MCF 10A (cell line): ENCODE data around the gene FADS3. TPM values are rescaled to one million over a fixed set of nuclear protein-coding genes. Genes with fewer than 3 reads are reported as not detected.

Experiments
- Bru-seq: library from RNA; stranded (reverse); fragments of 400-500 nt; gene quantifications from one replicate; lab custom pipeline; 2021; lab: Mats Ljungman, UMichigan
- BruChase-seq, 2 experiments: library from RNA; stranded (reverse); fragments of 400-500 nt; gene quantifications; one replicate each; lab custom pipeline; 2021; lab: Mats Ljungman, UMichigan
- BruUV-seq: library from RNA; stranded (reverse); fragments of 400-500 nt; replicated peaks from 2 replicates; lab custom pipeline; 2021; lab: Mats Ljungman, UMichigan
- CTCF ChIA-PET: fragments of 300-600 bp; sonication (Branson Sonifier 250); formaldehyde crosslinking; extraction: SDS; loops from one replicate; lab custom pipeline; 2021; ENCODE audit warnings: antibody characterized with exemption, inconsistent platforms; lab: Yijun Ruan, JAX
- POLR2A ChIA-PET: fragments of 300-600, 350-650 bp; sonication (Branson Sonifier 250); formaldehyde crosslinking; extraction: SDS; loops from one replicate; lab custom pipeline; 2020; ENCODE audit warnings: antibody characterized with exemption, inconsistent platforms; lab: Yijun Ruan, JAX
- DNase-seq: peaks from one replicate; pipeline ENCODE4 v3.0.0-alpha.2; 2018; ENCODE audit not compliant: unreplicated experiment
- H3K27ac Mint-ChIP-seq: one replicate; pipeline ENCODE4 v1.8.0; 2022; ENCODE audit warnings: mild to moderate bottlenecking, low read depth, mixed read lengths; ENCODE audit not compliant: unreplicated experiment
- H3K27me3 Mint-ChIP-seq: one replicate; pipeline ENCODE4 v1.8.0; 2022; ENCODE audit warnings: mixed read lengths; ENCODE audit not compliant: insufficient read depth, unreplicated experiment
- H3K36me3 Mint-ChIP-seq: one replicate; pipeline ENCODE4 v1.8.0; 2022; ENCODE audit warnings: mild to moderate bottlenecking, moderate library complexity, mixed read lengths; ENCODE audit not compliant: insufficient read depth, unreplicated experiment
- H3K4me1 Mint-ChIP-seq: one replicate; pipeline ENCODE4 v1.8.0; 2022; ENCODE audit warnings: mixed read lengths; ENCODE audit not compliant: insufficient read depth, unreplicated experiment
- H3K4me3 Mint-ChIP-seq: one replicate; pipeline ENCODE4 v1.8.0; 2022; ENCODE audit warnings: mild to moderate bottlenecking, moderate library complexity, mixed read lengths; ENCODE audit not compliant: unreplicated experiment
- H3K9me3 Mint-ChIP-seq: one replicate; pipeline ENCODE4 v1.8.0; 2022; ENCODE audit warnings: mixed read lengths; ENCODE audit not compliant: unreplicated experiment
- CTCF ChIP-seq: fragments of 200-600 bp; IDR thresholded peaks from one replicate; pipeline ENCODE4 v1.8.0; 2022; ENCODE audit warnings: antibody characterized with exemption, mild to moderate bottlenecking; ENCODE audit not compliant: unreplicated experiment
- intact Hi-C: fragments of 100-400 bp; cut with micrococcal nuclease; formaldehyde crosslinking; loops from 2 replicates; pipeline ENCODE4 v1.14.1; 2022
- long read RNA-seq: library from polyadenylated mRNA; stranded (forward); transcript quantifications from one replicate; pipeline ENCODE4 v2.0.0, GENCODE V29; 2022
- total RNA-seq: library from RNA; stranded (reverse); gene quantifications from 2 replicates; pipeline ENCODE4 v1.2.3, GENCODE V29; 2022

Gene FADS3, protein sequence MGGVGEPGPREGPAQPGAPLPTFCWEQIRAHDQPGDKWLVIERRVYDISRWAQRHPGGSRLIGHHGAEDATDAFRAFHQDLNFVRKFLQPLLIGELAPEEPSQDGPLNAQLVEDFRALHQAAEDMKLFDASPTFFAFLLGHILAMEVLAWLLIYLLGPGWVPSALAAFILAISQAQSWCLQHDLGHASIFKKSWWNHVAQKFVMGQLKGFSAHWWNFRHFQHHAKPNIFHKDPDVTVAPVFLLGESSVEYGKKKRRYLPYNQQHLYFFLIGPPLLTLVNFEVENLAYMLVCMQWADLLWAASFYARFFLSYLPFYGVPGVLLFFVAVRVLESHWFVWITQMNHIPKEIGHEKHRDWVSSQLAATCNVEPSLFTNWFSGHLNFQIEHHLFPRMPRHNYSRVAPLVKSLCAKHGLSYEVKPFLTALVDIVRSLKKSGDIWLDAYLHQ
- total RNA-seq (145 and 184 TPM in 2 replicates), Bru-seq, nascent RNA (percentile 65 among the genes with signal in this experiment), BruChase-seq, experiment 1, labeled RNA remaining after a 6-hour chase (percentile 80 among the genes with signal in this experiment), BruChase-seq, experiment 2, labeled RNA remaining after a 2-hour chase (percentile 70 among the genes with signal in this experiment)
- long read RNA-seq, transcript FADS3-201 (12 exons, 1,779 nt) = major isoform, 401 of 793 reads
- long read RNA-seq, partial matches to known transcripts = 26 of 793 reads
- long read RNA-seq, other reads (novel, unspliced or antisense) = 360 of 793 reads

DNA sequence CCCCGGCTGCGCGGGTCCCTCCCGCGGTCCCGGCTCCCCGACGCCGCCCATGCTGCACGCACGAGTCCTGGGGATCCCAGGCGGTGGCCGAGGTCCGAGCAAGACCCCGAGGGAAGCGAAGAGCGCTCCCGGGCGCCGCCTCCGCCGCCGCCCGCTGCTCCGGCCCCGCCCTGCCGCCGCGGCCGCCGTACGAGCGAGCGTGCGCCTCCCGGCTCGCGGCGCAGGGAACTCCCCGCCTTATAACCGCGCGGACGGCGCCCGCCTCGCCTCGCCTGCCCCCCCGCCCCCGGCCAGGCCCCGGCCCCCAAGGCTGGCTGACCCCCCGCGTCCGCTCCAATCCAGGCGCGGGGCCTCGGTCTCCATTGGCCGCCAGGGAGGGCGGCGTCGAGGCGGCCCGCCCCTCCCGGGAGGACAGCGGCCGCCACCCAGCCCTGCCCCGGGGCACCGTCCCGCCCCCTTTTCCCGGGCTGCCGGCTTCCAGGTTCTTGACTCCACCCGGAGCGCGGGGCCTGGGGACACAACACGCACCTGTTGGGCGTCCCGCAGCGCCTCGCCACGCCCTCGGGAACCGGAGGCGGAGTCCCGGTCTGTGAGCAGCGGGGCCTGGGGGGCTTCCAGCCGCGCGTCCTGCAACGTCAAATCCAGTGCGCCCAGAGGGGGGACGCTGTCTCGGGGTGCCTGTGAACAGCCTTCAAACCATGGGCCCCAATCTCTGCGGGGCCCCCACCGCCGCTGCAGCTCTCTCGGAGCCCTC is at the start of gene FADS3:
FADS3 (minus strand) TSS at position 215 of the 754 bp plus-strand sequence; CDS start at position 51, 164 bp downstream.
- POLR2A ChIA-PET = interaction anchor here (0.7 to 1.6 kb wide), 7 partner anchors 16 to 100 kb away, joined by 3 to 7 read pairs (median 5); partner anchors contain the start of gene TMEM258
- peak within 1 kb of the TSS; percentile 83 for H3K4me3 Mint-ChIP-seq

GRCh38 chr11:61940466-61940865 is 49.1 kb upstream of the FADS3 start:
- TF ChIP-seq CTCF = no peak
- POLR2A ChIA-PET = interaction anchor here (0.8 kb wide), 1 partner anchor 9 kb away, joined by 3 read pairs; no protein-coding TSS in a partner anchor
- no TSS peak for BruUV-seq
- intact Hi-C loops = no loop called here
- no peak overlapping the region for H3K27ac Mint-ChIP-seq
- DNase-seq = no peak
- H3K4me3 Mint-ChIP-seq = no peak overlapping the region
- no peaks in the 10 kb centered on the region for H3K4me1 Mint-ChIP-seq
- peaks cover 14% of the 10 kb centered on the region for H3K9me3 Mint-ChIP-seq
- CTCF ChIA-PET = interaction anchor here (0.9 to 8.7 kb wide), 3 partner anchors 9 to 42 kb away, joined by 3 to 52 read pairs (median 4); no protein-coding TSS in a partner anchor
- peaks cover 33% of the 10 kb centered on the region for H3K27me3 Mint-ChIP-seq
- H3K36me3 Mint-ChIP-seq = no peaks in the 10 kb centered on the region

More for the DNA sequence above, at the start of gene FADS3:
- Mint-ChIP-seq H3K27ac (peak within 1 kb of the TSS; percentile 61), H3K27me3 (no peaks in the 10 kb centered on the region), H3K9me3 (no peaks in the 10 kb centered on the region), H3K36me3 (peaks cover 15% of the 10 kb centered on the region), H3K4me1 (peaks cover 23% of the 10 kb centered on the region)
- intact Hi-C loops = loop anchor here (1.0 kb wide), 1 partner anchor 99 kb away; the partner anchor contains the start of genes FEN1 and TMEM258
- no peak for TF ChIP-seq CTCF
- CTCF ChIA-PET = interaction anchor here (0.6 to 2.9 kb wide), 4 partner anchors 56 to 216 kb away, joined by 3 to 10 read pairs (median 4); no protein-coding TSS in a partner anchor
- DNase-seq = peak; percentile 77
- no TSS peak for BruUV-seq

DNA sequence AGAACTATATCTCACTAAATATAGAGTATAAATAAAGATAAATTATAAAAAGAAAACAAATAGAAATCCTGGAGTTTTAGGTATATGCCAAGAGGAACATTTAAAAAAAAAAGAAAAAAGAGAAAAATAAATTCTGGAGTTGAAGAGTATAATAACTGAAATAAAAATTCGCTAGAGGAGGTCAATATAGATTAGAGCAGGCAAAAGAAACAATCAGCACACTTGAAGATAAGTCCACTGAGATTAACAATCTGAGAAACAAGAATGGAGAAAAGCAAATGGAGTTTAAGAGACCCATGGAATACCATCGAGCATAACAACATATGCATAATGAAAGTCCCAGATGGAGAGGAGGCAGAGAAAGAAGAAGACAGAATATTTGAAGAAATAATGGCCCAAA is 44.5 kb upstream of the FADS3 start:
- H3K4me3 Mint-ChIP-seq = no peak overlapping the region
- BruUV-seq = no TSS peak
- H3K9me3 Mint-ChIP-seq = peaks cover 21% of the 10 kb centered on the region
- H3K27me3 Mint-ChIP-seq = peaks cover 23% of the 10 kb centered on the region
- TF ChIP-seq CTCF = no peak
- no peaks in the 10 kb centered on the region for H3K4me1 Mint-ChIP-seq
- DNase-seq = no peak
- intact Hi-C loops = no loop called here
- POLR2A ChIA-PET = interaction anchor here (1.1 kb wide), 1 partner anchor 12 kb away, joined by 3 read pairs; no protein-coding TSS in a partner anchor
- H3K36me3 Mint-ChIP-seq = no peaks in the 10 kb centered on the region
- CTCF ChIA-PET = interaction anchor here (0.6 to 8.7 kb wide), 4 partner anchors 11 to 146 kb away, joined by 3 to 52 read pairs (median 10); no protein-coding TSS in a partner anchor
- H3K27ac Mint-ChIP-seq = no peak overlapping the region
